GM20000 (cell line): Measurements from ENCODE around the gene TFCP2L1.
"Not testable (repeated sequence)": the region's sequence is repeated elsewhere in the genome, so short reads cannot be mapped to it uniquely, and the experiment has no call there.

Source experiments
- DNase-seq: peaks from one replicate; pipeline ENCODE4 v3.0.0; 2012; ENCODE audit warnings: low spot score
- CTCF ChIP-seq: IDR thresholded peaks from 2 replicates; pipeline ENCODE4 v1.5.1; 2012; ENCODE audit warnings: mild to moderate bottlenecking, control low read depth; ENCODE audit errors: extremely low read depth, missing control alignments

TFCP2L1 gene

GRCh38 chr2:121235542-121235941, 49.5 kb downstream of the TFCP2L1 start:
- DNase-seq = no peak
- TF ChIP-seq CTCF = no peak

GRCh38 chr2:121234791-121235190, 50.2 kb downstream of the TFCP2L1 start:
- no peak for DNase-seq
- no peak for TF ChIP-seq CTCF

- TF ChIP-seq CTCF = no peak
These were observed 50.9 kb downstream of the TFCP2L1 start for GRCh38 chr2:121234144-121234543.

GRCh38 chr2:121233486-121234110, 51.4 kb downstream of the TFCP2L1 start:
- no peak for DNase-seq
- no peak for TF ChIP-seq CTCF

More at GRCh38 chr2:121234144-121234543, 50.9 kb downstream of the TFCP2L1 start:
- DNase-seq = no peak

GRCh38 chr2:121232626-121233265, 52.3 kb downstream of the TFCP2L1 start:
- TF ChIP-seq CTCF = no peak
- DNase-seq = no peak

- TF ChIP-seq CTCF = no peak
- no peak for DNase-seq
These were observed 53.5 kb downstream of the TFCP2L1 start for GRCh38 chr2:121231385-121232000.

- TF ChIP-seq CTCF = no peak
- no peak for DNase-seq
These were observed 56.5 kb downstream of the TFCP2L1 start for GRCh38 chr2:121228521-121228920.

GRCh38 chr2:121227381-121228144, 57.4 kb downstream of the TFCP2L1 start:
- not testable (repeated sequence) for DNase-seq

GRCh38 chr2:121225681-121226080, 59.3 kb downstream of the TFCP2L1 start:
- DNase-seq = not testable (repeated sequence)
